HG03159 (cell line): ENCODE results near the gene KIF3C.
"Not testable (repeated sequence)": the region's sequence is repeated elsewhere in the genome, so short reads cannot be mapped to it uniquely, and the experiment has no call there.

ENCODE experiments used
- ATAC-seq: cut with Tn5 transposase; IDR thresholded peaks from one replicate; pipeline ENCODE4 v1.9.1; 2021; ENCODE audit warnings: mild to moderate bottlenecking, moderate library complexity; ENCODE audit not compliant: unreplicated experiment

KIF3C gene

GRCh38 chr2:25982273-25982967, at the start of gene KIF3C:
KIF3C (minus strand) TSS chr2:25982497; CDS start chr2:25981917, 580 bp downstream.
- ATAC-seq, result peak; percentile 77

DNA sequence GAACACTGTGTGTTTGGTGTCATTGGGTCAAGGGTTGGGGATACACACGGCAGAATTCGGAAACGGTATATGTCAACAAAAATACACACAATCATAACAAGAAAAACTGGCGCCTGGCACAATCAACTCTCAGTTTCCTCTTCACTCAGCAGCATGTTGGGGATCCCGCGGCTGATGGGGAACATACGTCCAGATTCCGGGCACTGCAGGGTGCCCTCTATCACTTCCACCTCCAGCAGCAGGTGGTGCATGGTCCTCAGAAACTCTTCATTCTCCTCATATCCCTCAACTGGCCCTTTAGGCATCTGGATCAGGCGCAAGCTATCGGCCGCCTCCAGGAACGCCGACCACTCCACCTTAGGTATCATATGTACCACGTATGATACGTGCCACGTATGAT, 45.8 kb upstream of the KIF3C start:
- ATAC-seq, result not testable (repeated sequence)

DNA sequence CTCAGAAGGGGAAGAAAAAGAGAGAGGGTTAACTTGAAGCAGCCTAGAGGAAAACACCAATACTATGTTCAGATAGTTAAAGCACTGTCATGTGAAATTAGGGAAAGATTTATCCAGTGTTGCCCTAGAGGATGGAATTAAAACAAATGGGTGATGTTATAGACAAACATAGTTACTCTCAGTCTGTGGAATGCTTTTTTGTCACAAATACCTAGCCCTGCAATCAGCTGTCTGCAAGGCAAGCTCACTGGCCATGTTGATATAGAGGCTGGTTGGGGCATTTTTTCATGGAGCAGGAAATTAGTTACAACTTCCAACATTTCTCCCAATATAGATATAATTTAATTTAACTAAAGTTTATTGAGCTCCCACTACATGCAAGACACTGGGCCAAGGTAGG, 43.2 kb upstream of the KIF3C start:
- ATAC-seq, result no peak

- ATAC-seq, result no peak
Observed at GRCh38 chr2:26024260-26024659, 42.0 kb upstream of the KIF3C start.

DNA sequence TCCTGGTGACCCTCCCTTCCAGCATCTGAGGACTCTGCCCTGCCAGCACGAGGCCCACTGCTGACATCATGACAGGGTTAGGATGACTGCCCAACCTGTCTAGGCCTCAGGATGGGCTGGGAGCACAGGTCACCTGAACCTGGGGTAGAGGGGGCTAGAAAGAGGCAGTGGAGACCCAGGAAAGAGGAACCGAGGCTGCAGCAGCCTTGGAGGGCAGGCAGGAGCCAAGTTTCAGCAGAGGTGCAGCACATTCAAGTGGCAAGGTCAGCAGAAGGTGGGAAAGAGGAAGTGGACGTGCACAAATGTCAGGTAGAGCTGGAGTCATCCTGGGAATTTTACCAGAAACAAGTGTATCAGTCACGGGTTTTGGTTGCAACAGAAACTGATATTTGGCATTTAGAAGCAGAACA, 37.9 kb upstream of the KIF3C start:
- no peak for ATAC-seq

DNA sequence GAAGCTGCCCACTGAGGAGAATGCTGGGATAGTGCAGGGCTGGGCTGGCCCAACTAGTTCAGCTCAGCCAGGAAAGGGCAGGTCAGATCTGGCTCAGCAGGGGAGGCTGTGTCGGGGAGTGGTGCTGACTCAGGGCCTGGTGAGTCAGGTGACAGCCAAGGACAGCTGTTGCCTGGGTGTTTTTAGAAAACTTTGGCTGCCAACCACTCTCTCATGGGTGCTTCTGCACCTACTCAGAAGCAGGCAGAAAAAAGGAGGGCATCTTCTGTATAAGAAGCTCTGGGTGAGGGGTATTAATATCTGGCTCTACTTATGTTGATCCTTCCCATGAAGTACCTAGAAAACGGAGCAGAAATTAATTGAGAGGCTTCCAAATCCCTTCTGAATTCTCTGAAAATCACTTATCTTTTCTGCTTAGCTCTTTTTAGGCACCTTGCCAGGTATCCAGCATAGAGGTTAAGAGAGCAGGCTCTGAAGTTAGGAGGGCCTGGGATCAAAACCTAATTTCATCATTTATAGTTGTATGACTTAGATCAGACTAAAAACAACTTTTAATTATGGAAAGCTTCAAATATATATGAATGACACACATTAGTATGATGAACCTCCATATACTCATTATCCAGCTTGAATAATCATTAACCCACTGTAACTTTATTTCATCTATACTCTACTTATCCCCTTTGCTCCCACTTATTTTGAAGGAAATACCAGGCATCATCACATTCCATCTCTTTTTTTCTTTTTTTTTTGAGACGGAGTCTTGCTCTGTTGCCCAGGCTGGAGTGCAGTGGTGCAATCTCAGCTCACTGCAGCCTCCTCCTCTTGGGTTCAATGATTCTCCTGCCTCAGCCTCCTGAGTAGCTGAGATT, 36.1 kb upstream of the KIF3C start:
- ATAC-seq, result no peak

DNA sequence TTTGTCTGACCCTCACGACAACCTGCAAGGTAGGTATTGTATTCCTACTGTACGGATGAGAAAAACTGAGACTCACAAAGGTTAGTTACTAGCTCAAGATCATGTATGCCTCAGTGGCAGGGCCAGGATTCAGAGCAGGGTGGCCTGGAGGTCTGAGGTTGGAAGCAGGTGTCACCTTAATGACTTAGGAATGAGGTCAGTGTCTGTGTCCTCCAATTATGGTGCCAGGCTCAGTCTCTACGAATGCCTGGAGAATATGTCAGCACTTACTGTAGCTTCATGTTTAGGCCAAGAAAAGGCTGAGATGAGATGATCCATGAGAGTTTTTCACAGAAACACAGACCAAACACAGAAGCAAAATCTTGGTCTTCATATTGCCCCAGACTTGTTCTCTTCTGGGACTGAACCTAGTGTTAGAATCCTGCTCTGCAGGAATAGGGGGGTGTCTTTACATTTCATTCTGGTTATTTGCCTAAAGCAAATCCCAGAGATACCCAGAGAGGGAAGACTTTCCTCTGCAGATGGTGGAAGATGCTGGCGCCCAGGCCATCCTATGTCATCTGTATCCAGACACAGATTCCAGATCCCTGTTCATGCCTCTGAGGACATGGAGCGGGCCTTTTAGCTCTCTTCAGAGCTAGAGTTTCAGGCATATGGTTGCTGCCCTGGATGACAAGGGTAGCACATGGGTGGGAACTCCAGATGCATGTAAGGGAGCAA, 35.3 kb upstream of the KIF3C start:
- ATAC-seq, result no peak

- not testable (repeated sequence) for ATAC-seq
Observed at GRCh38 chr2:26016706-26017045, 34.4 kb upstream of the KIF3C start.

DNA sequence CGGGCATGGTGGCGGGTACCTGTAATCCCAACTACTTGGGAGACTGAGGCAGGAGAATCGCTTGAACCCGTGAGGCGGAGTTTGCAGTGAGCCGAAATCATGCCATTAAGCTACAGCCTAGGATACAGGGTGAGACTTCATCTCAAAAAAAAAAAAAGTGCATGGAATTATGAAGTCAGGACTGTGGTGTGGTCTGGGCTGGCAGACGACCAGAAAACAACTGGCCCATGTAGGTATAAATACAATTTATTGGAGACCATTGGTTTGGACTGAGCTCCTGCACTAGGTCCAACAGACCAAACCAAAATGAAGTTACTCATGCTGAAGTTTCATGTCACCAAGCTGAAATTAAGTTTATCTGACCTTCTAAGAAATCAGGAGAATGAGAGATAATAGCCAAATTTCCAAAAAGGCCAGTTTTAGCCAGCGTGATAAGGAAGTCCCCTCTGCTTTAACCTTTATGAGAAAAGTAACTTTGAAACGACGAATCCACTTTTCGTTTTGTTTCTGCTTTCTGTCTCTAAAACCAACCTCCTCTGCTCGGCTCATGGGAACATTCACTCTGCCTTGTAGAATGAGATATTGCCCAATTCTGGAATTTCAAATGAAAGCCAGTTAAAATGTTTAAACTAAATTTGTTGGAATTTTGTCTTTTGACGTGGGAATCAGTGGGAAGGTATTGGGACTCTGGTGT, 33.9 kb upstream of the KIF3C start:
- ATAC-seq, result no peak

GRCh38 chr2:26013668-26014067, 31.4 kb upstream of the KIF3C start:
- ATAC-seq, result no peak

DNA sequence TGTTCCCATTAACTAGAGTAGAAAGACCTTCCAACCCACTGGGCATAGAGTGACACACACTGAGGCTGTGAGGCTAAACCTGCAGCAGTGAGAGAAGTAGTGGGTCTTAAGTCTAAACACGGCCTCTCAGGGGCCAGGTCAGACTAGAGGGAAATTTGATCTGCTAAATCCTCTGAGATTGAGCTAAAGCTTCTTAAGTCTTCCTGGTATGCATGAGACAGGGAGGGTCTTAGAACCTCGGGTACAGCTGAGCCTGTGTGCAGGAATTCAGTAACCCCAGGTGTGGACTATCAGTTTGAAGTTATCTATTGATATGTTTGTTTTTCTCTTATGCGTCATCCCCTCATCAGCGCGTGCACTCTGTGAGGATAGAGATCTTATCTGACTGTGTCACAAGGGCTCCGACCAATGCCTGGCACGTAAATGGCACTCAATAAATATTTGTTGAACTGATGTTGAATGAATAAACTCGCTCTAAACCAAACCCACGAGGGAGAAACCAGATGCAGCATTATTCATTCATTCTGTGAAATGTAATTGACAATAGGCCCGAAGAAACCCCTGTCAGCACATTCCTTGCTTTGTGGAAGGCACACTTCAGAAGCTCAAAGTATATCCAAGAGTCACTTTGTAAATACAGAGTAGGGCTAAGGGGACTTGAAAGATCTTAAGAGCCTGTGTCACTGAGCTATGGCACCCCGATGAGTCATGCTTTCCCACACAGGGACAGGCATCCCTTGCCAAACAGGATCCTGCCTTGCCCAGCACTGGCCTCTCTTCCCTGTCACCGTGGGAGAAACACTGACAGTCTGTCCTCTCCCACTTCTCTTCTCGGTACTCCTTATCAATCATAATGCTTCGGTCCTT, 29.9 kb upstream of the KIF3C start:
- no peak for ATAC-seq

DNA sequence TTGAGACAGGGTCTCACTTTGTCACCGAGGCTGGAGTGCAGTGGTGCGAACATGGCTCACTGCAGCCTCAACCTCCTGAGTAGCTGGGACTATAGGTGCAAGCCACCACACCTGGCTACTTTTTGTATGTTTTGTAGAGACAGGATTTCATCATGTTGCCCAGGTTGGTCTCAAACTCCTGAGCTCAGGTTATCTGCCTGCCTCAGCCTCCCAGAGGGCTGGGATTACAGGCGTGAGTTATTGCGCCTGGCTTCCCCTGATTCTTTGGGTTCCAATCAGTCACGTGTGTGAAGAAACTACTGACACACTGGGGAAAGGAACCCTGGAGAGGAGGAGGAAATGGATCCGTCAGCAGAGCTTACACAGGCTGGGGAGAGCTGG, 29.3 kb upstream of the KIF3C start:
- ATAC-seq, result no peak

DNA sequence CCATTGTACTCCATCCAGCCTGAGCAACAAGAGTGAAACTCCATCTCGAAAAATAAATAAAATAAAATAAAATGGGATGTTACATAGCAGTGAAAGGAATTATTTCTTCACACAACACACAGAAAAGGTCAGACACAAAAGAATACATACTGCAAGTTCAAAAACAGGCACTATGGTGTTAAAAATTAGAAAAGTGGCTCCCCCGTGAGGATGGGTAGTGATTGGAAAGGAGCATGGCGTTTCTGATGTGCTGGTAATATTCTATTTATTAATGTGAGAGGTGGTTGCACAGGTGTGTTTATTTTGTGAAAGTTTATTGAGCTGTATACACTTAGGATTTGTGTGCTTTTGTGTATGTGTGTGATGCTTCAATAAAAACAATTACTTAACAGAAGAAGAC, 28.6 kb upstream of the KIF3C start:
- ATAC-seq, result no peak

- no peak for ATAC-seq
Observed at GRCh38 chr2:26009567-26009963, 27.3 kb upstream of the KIF3C start.

DNA sequence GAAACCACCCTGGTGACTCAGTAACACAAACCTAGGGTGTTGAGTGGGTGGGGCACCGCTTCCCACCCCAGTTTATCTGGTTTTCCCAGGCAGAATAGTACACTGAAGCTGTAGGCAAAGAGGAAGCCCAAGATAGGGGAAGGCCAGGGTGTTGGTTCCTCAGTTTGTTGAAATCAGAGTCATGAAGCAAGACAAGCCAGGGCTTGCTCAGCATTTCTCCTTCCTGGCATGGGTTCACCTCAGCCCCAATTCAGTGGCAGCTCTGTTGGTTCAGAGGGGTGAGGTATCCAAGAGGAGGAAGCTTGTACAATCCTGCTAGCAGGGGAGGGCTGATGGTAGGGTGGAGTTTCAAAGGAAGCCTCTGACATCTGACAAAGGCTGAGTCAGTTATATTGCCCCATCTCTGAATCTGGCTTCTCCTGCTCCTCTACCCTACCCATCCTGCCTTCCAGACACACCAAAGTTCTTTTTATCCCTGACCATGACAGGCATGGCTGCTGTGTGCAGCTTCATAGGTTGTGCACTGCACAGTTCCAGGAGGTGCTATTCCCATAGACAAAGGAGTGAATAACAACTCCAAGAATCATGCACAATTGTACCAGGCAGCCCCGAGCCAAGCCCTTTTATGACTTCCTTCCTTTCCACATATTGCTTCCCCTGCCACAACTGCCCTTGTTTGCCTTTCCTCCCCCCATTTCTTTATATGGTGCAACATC, 26.7 kb upstream of the KIF3C start:
- ATAC-seq, result no peak

DNA sequence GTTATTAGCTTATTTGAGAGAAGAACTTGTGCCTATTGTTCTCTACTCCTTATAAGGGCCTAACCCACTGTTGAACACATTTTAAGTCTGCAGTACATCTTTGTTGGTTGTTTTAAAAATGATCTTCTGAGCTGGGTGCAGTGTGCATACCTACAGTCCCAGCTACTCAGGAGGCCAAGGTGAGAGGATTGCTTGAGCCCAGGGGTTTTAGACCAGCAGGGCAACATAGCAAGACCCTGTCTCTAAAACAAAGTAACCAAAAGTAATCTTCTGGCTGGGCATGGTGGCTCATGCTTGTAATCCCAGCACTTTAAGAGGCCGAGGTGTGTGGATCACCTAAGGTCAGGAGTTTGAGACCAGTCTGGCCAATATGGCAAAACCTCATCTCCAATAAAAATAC, 25.8 kb upstream of the KIF3C start:
- no peak for ATAC-seq

- ATAC-seq, result no peak
Observed at GRCh38 chr2:26002632-26003310, 20.5 kb upstream of the KIF3C start.

DNA sequence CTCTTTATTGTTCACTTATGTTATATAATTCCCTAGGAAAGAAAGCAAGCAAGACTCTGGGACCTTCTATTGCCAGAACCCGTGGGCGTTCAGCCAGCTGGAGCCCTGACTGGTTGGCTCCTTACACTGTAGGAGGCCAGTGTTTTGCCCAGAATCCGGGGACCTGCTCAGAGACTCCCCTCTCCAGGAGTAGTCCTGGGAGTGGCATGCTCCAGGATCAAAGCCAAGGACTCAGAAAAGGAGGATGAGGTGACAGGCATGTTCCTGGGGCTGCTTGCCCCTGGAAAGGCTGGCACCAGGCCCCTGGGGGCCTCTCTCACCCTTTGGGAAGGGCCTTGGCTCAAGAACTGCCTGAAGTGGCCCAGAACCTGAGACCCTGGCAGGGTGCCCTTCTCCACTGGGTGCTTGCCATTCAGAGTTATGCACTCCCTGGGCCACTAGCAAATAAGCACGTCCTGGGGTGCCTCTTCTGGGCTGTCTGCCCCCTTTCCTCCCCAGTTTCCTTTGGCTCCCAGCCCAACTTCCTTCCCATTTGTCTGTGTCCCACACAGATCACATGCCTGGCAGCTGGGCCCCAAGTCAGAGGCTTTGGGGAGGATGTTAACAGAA, 19.6 kb upstream of the KIF3C start:
- no peak for ATAC-seq
